ENCODE measurements around the gene PLIN5. TPM values are rescaled to one million over a fixed set of nuclear protein-coding genes. Genes with fewer than 3 reads are reported as not detected.

The PLIN5 gene
- total RNA-seq, 1 experiment from 2014 or later: 3.9 TPM

- no peak overlapping the region for H2AK5ac ChIP-seq (ENCODE audit: insufficient read length, low read length)
- no peak overlapping the region for H3K14ac ChIP-seq (ENCODE audit: insufficient read depth, low read length)
- H4K8ac ChIP-seq (replicated peaks; ENCODE audit: insufficient read length, low read depth, low read length): peak overlapping the region; percentile 0
- no peak overlapping the region for H2BK5ac ChIP-seq (ENCODE audit: insufficient read length, low read length)
- H3K27me3 ChIP-seq (ENCODE audit: insufficient read depth, low read length): no peaks in the 10 kb centered on the region
- H2AFZ ChIP-seq (ENCODE audit: low read length): no peak overlapping the region
- no peaks in the 10 kb centered on the region for H3K4me1 ChIP-seq (ENCODE audit: insufficient read depth, low read length)
- Mint-ChIP-seq H3K9me3 (no peaks in the 10 kb centered on the region), H3K4me1 (no peaks in the 10 kb centered on the region), H3K4me3 (no peak overlapping the region), H3K36me3 (ENCODE audit: insufficient read depth in 1 of 3, low read depth in 3 of 3) (peaks cover 20 to 44% (median 36%) of the 10 kb centered on the region in 3 experiments; a peak in 6 of 7 replicates), H3K27ac (no peak overlapping the region), H3K27me3 (ENCODE audit: low read depth) (no peaks in the 10 kb centered on the region)
- no peak overlapping the region for H3K18ac ChIP-seq (ENCODE audit: insufficient read length, low read depth, low read length)
- no peak overlapping the region for H3K27ac ChIP-seq (ENCODE audit: insufficient read length, low read depth, low read length)
- DNase-seq: no peak
- H3K23ac ChIP-seq (ENCODE audit: insufficient read length, low read depth, low read length): no peak overlapping the region
- TF ChIP-seq CTCF (conservative IDR thresholded peaks at IDR 0.05): no peak
- H3K23me2 ChIP-seq (ENCODE audit: insufficient read length, low read depth, low read length, poor library complexity, severe bottlenecking): no peaks in the 10 kb centered on the region
- peaks cover 3% of the 10 kb centered on the region for H4K20me1 ChIP-seq (ENCODE audit: control insufficient read depth, insufficient read depth, insufficient read length)
- no peak overlapping the region for H4K91ac ChIP-seq (ENCODE audit: insufficient read length, low read depth, low read length)
- no peak overlapping the region for H4K5ac ChIP-seq (ENCODE audit: insufficient read length, low read depth, low read length)
- no peak overlapping the region for H3T11ph ChIP-seq (ENCODE audit: low read length)
- H3K56ac ChIP-seq (ENCODE audit: insufficient read length, low read depth, low read length): no peak overlapping the region
- H3K9ac ChIP-seq (ENCODE audit: extremely low read depth, insufficient read length, low read length): no peak overlapping the region
- no CpG with 5 or more reads among the region's 3 CpGs for WGBS (ENCODE audit: extremely low coverage, insufficient read length, low lambda C conversion rate)
- no peak overlapping the region for H2BK12ac ChIP-seq (ENCODE audit: insufficient read length, low read depth, low read length)
- H3K79me2 ChIP-seq (ENCODE audit: insufficient read depth, low read length): no peaks in the 10 kb centered on the region
- H2BK20ac ChIP-seq (ENCODE audit: low read depth, low read length, poor library complexity, severe bottlenecking): no peak overlapping the region
- no peaks in the 10 kb centered on the region for H3K79me1 ChIP-seq (ENCODE audit: insufficient read depth, low read depth, low read length, poor library complexity, severe bottlenecking)
- H3K4ac ChIP-seq (ENCODE audit: low read depth, low read length): no peak overlapping the region
- no peaks in the 10 kb centered on the region for H3K9me3 ChIP-seq (ENCODE audit: control insufficient read depth, low read depth, low read length)
- no peak overlapping the region for H3K4me2 ChIP-seq (ENCODE audit: insufficient read depth, insufficient read length, low read length)
- H2BK120ac ChIP-seq (ENCODE audit: low read depth, low read length, poor library complexity, severe bottlenecking): no peak overlapping the region
- H2BK15ac ChIP-seq (ENCODE audit: low read depth, low read length): no peak overlapping the region
These were observed 42.5 kb downstream of the PLIN5 start for GRCh38 chr19:4492337-4493103.
